A549 (cell line): ENCODE measurements around the gene KIF1A. TPM values are rescaled to one million over a fixed set of nuclear protein-coding genes. Genes with fewer than 3 reads are reported as not detected.

Source experiments
- ATAC-seq, 2 experiments: fragments of 200-7000 bp in 1 of 2; fragments of >200 bp in 1 of 2; cut with Nextera tagmentation in 1 of 2; cut with Tn5 transposase in 1 of 2; 3 replicates each; pipeline versions ENCODE4 v1.8.0 to v1.9.1; 2018 to 2020; ENCODE audit warnings: mild to moderate bottlenecking in 1 of 2, moderate library complexity in 1 of 2
- CTCF ChIA-PET: fragments of 300-600 bp; sonication (Branson Sonifier 250); formaldehyde crosslinking; extraction: SDS; loops from one replicate; lab custom pipeline; 2021; ENCODE audit warnings: antibody characterized with exemption, inconsistent platforms; lab: Yijun Ruan, JAX
- POLR2A ChIA-PET: fragments of 350-600 bp; formaldehyde crosslinking; extraction: SDS; loops from one replicate; lab custom pipeline; 2021; ENCODE audit warnings: antibody characterized with exemption, inconsistent platforms; lab: Yijun Ruan, JAX
- DNase-seq, 2 experiments: peaks; one replicate each; pipeline versions ENCODE4 v3.0.0 to v3.0.0-alpha.2; 2011 to 2016; ENCODE audit warnings: low read depth in 1 of 2, low spot score in 1 of 2
- FAIRE-seq: peaks from 2 replicates; lab custom pipeline; 2011; peaks lifted over from hg19 to GRCh38; lab: Jason Lieb, UNC
- H3K27ac ChIP-seq, 2 experiments: fragments of >200 bp; sonication (Bioruptor Twin); formaldehyde crosslinking; 3 replicates each; pipeline ENCODE4 v1.5.1; 2016 to 2017
- H3K4me1 ChIP-seq: fragments of >200 bp; sonication (Bioruptor Twin); formaldehyde crosslinking; 3 replicates; pipeline ENCODE4 v1.6.1; 2016
- H3K4me2 ChIP-seq: fragments of >200 bp; sonication (Bioruptor Twin); formaldehyde crosslinking; 3 replicates; pipeline ENCODE4 v1.6.1; 2016
- H3K4me3 ChIP-seq: fragments of >200 bp; sonication (Bioruptor Twin); formaldehyde crosslinking; 3 replicates; pipeline ENCODE4 v1.5.1; 2016
- H3K9me3 ChIP-seq: fragments of >200 bp; sonication (Bioruptor Twin); formaldehyde crosslinking; 3 replicates; pipeline ENCODE4 v1.6.1; 2016
- BHLHE40 ChIP-seq: IDR thresholded peaks from 2 replicates; pipeline ENCODE4 v1.6.1; 2012; ENCODE audit warnings: low read depth, low read length, inconsistent platforms
- CHD4 ChIP-seq: fragments of 200-600 bp; sonication (generic); IDR thresholded peaks from 2 replicates; pipeline ENCODE4 v1.6.1; 2016; ENCODE audit warnings: antibody characterized with exemption, mild to moderate bottlenecking, borderline replicate concordance
- EHMT2 ChIP-seq: fragments of 200-600 bp; sonication (generic); IDR thresholded peaks from 2 replicates; pipeline ENCODE4 v1.6.1; 2016; ENCODE audit warnings: antibody characterized with exemption, low read depth, mild to moderate bottlenecking, moderate library complexity
- EP300 ChIP-seq, 2 experiments: fragments of >200 bp; sonication (Bioruptor Twin); formaldehyde crosslinking; IDR thresholded peaks; 2 replicates in 1 of 2; 3 replicates in 1 of 2; pipeline ENCODE4 v1.6.1; 2016 to 2017
- HOXB5 ChIP-seq: fragments of 250-450 bp; sonication (Bioruptor Pico); IDR thresholded peaks from 2 replicates; pipeline ENCODE4 v1.5.0; 2020; ENCODE audit warnings: mild to moderate bottlenecking, moderate library complexity
- NFE2L2 ChIP-seq: fragments of 150-350 bp; conservative IDR thresholded peaks from 2 replicates; pipeline ENCODE4 v1.6.1; 2014; ENCODE audit warnings: low read length
- RAD21 ChIP-seq, 2 experiments: fragments of >200 bp in 1 of 2; sonication (Bioruptor Twin) in 1 of 2; formaldehyde crosslinking in 1 of 2; IDR thresholded peaks in 1 of 2; conservative IDR thresholded peaks in 1 of 2; 2 replicates in 1 of 2; 3 replicates in 1 of 2; pipeline ENCODE4 v1.6.1; 2012 to 2018; ENCODE audit warnings: inconsistent platforms in 1 of 2
- RARB ChIP-seq: fragments of 250-450 bp; sonication (Bioruptor Pico); IDR thresholded peaks from 2 replicates; pipeline ENCODE4 v1.8.0; 2021; ENCODE audit warnings: mild to moderate bottlenecking, moderate library complexity
- WGBS: methylation state at CpG from one replicate; pipeline ENCODE4 v1.1.6; 2017; ENCODE audit errors: missing lambda C conversion rate; 5-methylcytosine and 5-hydroxymethylcytosine counted together
- polyA plus RNA-seq, 4 experiments: library from polyadenylated mRNA; depleted of rRNA in 3 of 4; stranded (reverse); fragments of >200 nt; fragmentation: RNase III in 1 of 4; extraction: RNeasy Plus Mini Kit Qiagen cat#74134 plus additional on column Dnase treatment in 1 of 4; gene quantifications; 2 replicates in 3 of 4; 3 replicates in 1 of 4; pipeline ENCODE4 v1.2.3, GENCODE V29; 2011 to 2017
- TF ChIP-seq, protein P1 (sequence below): fragments of 250-450 bp; sonication (Bioruptor Pico); IDR thresholded peaks from 2 replicates; pipeline ENCODE4 v1.5.0; 2020; ENCODE audit warnings: low read depth, mild to moderate bottlenecking, moderate library complexity
- TF ChIP-seq, protein P2 (sequence below): fragments of >200 bp; sonication (Bioruptor Twin); formaldehyde crosslinking; IDR thresholded peaks from 3 replicates; pipeline ENCODE4 v1.5.1; 2016
- TF ChIP-seq, protein P3 (sequence below): fragments of 250-450 bp; sonication (Bioruptor Pico); IDR thresholded peaks from 2 replicates; pipeline ENCODE4 v1.5.0; 2021; ENCODE audit warnings: mild to moderate bottlenecking, moderate library complexity, borderline replicate concordance
- TF ChIP-seq, protein P4 (sequence below): fragments of 150-350 bp; IDR thresholded peaks from 2 replicates; pipeline ENCODE4 v1.6.1; 2014; ENCODE audit warnings: low read depth, mild to moderate bottlenecking, low read length

Gene KIF1A
- polyA plus RNA-seq, 2 of the 4 experiments (the other 2 are of a cell fraction): 0.28 to 0.50 TPM

DNA sequence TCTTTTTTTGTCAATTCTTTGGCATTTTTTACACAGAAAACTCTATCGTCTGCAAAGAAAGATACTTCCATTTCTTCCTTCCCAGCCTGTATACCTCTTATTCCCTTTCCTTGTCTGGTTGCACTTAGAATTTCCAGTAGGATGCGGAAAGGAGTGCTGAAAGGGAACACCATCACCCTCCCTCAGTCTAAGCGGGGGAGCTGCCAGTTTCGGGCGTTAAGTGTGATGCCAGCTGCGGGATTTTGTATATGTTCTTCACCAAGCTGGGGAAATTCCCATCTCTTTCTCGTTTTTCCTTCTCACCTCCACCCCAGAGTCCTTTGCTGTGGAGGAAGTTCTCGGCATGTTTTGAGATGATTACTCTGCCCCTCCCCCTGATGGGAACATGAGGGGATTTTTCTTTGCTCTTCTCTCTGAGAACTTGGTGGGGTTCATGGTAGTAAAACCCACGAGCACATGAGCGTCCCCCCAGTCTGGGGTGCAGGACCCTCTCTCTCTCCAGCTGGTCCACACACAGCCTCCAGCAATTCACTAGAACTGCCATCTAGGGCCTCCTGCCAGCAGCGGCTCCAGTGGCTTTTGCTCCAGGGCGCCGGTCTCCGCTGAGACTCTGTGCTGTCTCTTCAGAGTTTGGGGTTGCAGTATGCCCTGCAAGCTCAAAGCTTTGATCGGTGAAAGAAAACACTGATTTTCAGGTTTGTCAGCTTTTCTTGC, 112.8 kb downstream of the KIF1A start (continued):
- TF ChIP-seq, protein P1, sequence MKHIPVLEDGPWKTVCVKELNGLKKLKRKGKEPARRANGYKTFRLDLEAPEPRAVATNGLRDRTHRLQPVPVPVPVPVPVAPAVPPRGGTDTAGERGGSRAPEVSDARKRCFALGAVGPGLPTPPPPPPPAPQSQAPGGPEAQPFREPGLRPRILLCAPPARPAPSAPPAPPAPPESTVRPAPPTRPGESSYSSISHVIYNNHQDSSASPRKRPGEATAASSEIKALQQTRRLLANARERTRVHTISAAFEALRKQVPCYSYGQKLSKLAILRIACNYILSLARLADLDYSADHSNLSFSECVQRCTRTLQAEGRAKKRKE: no peak
- TF ChIP-seq, protein P2, sequence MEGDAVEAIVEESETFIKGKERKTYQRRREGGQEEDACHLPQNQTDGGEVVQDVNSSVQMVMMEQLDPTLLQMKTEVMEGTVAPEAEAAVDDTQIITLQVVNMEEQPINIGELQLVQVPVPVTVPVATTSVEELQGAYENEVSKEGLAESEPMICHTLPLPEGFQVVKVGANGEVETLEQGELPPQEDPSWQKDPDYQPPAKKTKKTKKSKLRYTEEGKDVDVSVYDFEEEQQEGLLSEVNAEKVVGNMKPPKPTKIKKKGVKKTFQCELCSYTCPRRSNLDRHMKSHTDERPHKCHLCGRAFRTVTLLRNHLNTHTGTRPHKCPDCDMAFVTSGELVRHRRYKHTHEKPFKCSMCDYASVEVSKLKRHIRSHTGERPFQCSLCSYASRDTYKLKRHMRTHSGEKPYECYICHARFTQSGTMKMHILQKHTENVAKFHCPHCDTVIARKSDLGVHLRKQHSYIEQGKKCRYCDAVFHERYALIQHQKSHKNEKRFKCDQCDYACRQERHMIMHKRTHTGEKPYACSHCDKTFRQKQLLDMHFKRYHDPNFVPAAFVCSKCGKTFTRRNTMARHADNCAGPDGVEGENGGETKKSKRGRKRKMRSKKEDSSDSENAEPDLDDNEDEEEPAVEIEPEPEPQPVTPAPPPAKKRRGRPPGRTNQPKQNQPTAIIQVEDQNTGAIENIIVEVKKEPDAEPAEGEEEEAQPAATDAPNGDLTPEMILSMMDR: no peak

DNA sequence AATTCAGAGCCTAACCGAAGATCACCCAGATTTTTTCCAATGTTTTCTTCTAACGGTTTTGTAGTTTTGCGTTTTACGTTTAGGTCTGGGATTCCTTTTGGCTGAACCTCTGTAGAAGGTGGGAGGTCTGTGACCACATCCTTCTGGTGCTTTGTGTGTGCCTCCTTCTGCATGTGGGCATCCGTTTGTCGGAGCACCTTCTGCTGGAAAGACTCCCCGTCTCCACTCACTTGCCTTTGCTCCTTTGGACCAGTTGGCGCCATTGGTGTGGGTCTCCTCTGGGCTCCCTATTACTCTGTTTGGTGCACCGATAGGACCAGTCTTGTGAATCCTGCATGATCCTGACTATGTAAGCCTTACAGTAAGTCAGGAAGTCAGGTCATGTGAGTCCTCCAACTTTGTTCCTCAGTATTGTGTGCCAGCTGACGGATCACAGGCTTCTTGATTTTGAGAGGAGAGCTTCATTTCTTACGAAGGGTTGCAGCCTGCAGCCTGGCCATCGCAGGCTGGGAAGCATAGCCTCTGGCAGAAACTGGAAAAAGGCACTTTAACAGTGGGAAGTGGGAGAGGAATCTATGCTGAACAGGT, 114.7 kb downstream of the KIF1A start:
- H3K27ac ChIP-seq: no peak overlapping the region
- H3K4me3 ChIP-seq: no peak overlapping the region
- TF ChIP-seq BHLHE40 (no peak), HOXB5 (CRISPR knock-in tag) (no peak), EHMT2 (no peak), RAD21 (conservative IDR thresholded peaks at IDR 0.05 in 1 of 2, IDR thresholded peaks at IDR 0.05 in 1 of 2) (no peak), NFE2L2 (no peak), EP300 (IDR thresholded peaks at IDR 0.05) (no peak), CHD4 (no peak), RARB (CRISPR knock-in tag) (no peak)
- TF ChIP-seq, protein P2: no peak
- TF ChIP-seq, protein P3, sequence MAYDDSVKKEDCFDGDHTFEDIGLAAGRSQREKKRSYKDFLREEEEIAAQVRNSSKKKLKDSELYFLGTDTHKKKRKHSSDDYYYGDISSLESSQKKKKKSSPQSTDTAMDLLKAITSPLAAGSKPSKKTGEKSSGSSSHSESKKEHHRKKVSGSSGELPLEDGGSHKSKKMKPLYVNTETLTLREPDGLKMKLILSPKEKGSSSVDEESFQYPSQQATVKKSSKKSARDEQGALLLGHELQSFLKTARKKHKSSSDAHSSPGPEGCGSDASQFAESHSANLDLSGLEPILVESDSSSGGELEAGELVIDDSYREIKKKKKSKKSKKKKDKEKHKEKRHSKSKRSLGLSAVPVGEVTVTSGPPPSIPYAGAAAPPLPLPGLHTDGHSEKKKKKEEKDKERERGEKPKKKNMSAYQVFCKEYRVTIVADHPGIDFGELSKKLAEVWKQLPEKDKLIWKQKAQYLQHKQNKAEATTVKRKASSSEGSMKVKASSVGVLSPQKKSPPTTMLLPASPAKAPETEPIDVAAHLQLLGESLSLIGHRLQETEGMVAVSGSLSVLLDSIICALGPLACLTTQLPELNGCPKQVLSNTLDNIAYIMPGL (CRISPR knock-in tag): no peak
- TF ChIP-seq, protein P4, sequence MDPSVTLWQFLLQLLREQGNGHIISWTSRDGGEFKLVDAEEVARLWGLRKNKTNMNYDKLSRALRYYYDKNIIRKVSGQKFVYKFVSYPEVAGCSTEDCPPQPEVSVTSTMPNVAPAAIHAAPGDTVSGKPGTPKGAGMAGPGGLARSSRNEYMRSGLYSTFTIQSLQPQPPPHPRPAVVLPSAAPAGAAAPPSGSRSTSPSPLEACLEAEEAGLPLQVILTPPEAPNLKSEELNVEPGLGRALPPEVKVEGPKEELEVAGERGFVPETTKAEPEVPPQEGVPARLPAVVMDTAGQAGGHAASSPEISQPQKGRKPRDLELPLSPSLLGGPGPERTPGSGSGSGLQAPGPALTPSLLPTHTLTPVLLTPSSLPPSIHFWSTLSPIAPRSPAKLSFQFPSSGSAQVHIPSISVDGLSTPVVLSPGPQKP: no peak
- TF ChIP-seq, protein P1: no peak
- no peaks in the 10 kb centered on the region for H3K9me3 ChIP-seq
- ATAC-seq: no peak
- H3K4me1 ChIP-seq: no peaks in the 10 kb centered on the region
- no peak for DNase-seq
- no peak for FAIRE-seq
- POLR2A ChIA-PET: no interaction called here
- CTCF ChIA-PET: interaction anchor here (0.7 to 1.4 kb wide), 3 partner anchors 9 to 184 kb away, joined by 3 read pairs; no protein-coding TSS in a partner anchor
- H3K4me2 ChIP-seq: no peak overlapping the region
- WGBS: 74% methylated on average over 12 of the region's 12 CpGs
